ENCODE data around the gene SETBP1. TPM values are rescaled to one million over a fixed set of nuclear protein-coding genes. Genes with fewer than 3 reads are reported as not detected.
A peak's percentile ranks its signal among the peaks of the same experiment; 100 is the strongest.

SETBP1 gene
- total RNA-seq, 2 donors from 2014 or later: 17.3 to 20.1 TPM

DNA sequence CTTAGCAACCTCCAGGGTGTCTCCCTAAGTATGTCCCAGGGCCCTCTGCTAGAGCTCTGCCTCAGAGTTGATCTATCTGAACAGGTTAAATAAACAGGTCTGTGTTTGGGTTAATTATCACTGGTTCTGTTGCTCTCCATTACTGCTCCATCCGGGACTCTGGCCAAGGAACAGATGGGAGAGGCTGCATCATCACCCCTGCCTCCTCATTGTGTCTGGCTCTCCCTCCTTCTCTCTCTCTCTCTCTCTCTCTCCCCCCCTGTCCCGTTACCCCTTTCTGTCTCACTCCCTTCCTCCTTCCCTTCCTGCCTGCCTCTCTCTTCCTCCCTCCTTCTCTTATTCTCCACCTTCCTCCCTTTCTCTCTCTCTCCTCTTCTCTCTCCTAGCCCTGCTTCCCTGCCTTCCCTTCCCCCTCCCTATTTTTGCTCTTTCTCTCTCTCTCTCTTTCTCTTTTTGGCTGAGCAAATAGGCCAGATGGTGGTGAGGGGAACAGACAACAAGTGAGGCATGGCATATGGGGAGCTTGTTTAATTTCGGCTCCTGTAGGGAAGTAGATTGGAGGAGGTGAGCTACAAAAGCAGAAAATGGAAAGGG lies 62.1 kb downstream of the SETBP1 start:
- TF ChIP-seq, protein P1, sequence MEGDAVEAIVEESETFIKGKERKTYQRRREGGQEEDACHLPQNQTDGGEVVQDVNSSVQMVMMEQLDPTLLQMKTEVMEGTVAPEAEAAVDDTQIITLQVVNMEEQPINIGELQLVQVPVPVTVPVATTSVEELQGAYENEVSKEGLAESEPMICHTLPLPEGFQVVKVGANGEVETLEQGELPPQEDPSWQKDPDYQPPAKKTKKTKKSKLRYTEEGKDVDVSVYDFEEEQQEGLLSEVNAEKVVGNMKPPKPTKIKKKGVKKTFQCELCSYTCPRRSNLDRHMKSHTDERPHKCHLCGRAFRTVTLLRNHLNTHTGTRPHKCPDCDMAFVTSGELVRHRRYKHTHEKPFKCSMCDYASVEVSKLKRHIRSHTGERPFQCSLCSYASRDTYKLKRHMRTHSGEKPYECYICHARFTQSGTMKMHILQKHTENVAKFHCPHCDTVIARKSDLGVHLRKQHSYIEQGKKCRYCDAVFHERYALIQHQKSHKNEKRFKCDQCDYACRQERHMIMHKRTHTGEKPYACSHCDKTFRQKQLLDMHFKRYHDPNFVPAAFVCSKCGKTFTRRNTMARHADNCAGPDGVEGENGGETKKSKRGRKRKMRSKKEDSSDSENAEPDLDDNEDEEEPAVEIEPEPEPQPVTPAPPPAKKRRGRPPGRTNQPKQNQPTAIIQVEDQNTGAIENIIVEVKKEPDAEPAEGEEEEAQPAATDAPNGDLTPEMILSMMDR (conservative IDR thresholded peaks at IDR 0.05): no peak
- Histone ChIP-seq H3K4me3 (ENCODE audit: low read length) (no peak overlapping the region), H3K9me3 (ENCODE audit: control insufficient read depth, low read length) (no peaks in the 10 kb centered on the region), H3K27me3 (ENCODE audit: control insufficient read depth, insufficient read depth, low read length, poor library complexity, severe bottlenecking) (no peaks in the 10 kb centered on the region), H3K4me1 (ENCODE audit: control insufficient read depth, insufficient read depth, low read length) (peaks cover 7% of the 10 kb centered on the region), H3K27ac (ENCODE audit: low read depth, low read length) (peak overlapping the region; percentile 99), H3K36me3 (ENCODE audit: control insufficient read depth, insufficient read depth, low read length) (no peaks in the 10 kb centered on the region), H3K9ac (ENCODE audit: extremely low read depth, low read length, poor library complexity, severe bottlenecking) (no peak overlapping the region)
- Mint-ChIP-seq H3K27ac (no peak overlapping the region), H3K9me3 (no peaks in the 10 kb centered on the region), H3K27me3 (ENCODE audit: insufficient read depth) (peaks cover 7% of the 10 kb centered on the region), H3K4me3 (no peak overlapping the region), H3K4me1 (peaks cover 32% of the 10 kb centered on the region), H3K36me3 (ENCODE audit: low read depth) (peaks cover 5% of the 10 kb centered on the region)
- 60 to 89% methylated on average over 3 of the region's 3 CpGs for WGBS, 2 experiments (ENCODE audit: insufficient coverage in 1 of 2, insufficient read length in 1 of 2)
- no peak for DNase-seq

DNA sequence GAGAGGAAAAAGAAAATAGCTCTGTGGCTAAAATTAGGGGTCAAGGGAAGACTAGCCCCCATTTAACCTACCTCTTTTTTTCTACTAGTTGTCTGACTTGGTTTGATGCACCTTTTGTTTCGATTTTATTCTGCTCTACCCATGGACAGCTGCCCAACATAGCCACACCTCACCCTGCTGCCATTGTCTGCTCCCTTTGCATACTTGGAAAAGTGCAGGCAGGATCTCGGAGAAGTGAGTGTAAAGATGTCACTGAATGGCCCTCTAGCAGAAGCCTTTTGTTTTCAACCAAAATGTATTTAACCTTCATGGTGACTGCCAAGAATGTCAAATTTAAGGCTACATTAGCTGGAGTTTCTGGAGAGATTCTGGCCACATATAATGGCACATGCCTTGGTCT lies 62.9 kb downstream of the SETBP1 start:
- Histone ChIP-seq H3K4me1 (ENCODE audit: control insufficient read depth, insufficient read depth, low read length) (peaks cover 7% of the 10 kb centered on the region), H3K27me3 (ENCODE audit: control insufficient read depth, insufficient read depth, low read length, poor library complexity, severe bottlenecking) (no peaks in the 10 kb centered on the region), H3K27ac (ENCODE audit: low read depth, low read length) (peak overlapping the region; percentile 99), H3K4me3 (ENCODE audit: low read length) (no peak overlapping the region), H3K9ac (ENCODE audit: extremely low read depth, low read length, poor library complexity, severe bottlenecking) (no peak overlapping the region), H3K9me3 (ENCODE audit: control insufficient read depth, low read length) (no peaks in the 10 kb centered on the region), H3K36me3 (ENCODE audit: control insufficient read depth, insufficient read depth, low read length) (no peaks in the 10 kb centered on the region)
- peaks cover 8% of the 10 kb centered on the region for H3K27me3 Mint-ChIP-seq (ENCODE audit: insufficient read depth)
- H3K27ac Mint-ChIP-seq: no peak overlapping the region
- WGBS, 2 experiments (ENCODE audit: insufficient coverage in 1 of 2, insufficient read length in 1 of 2): 88 to 90% methylated on average over 1 to 2 of the region's 2 CpGs
- peaks cover 5% of the 10 kb centered on the region for H3K36me3 Mint-ChIP-seq (ENCODE audit: low read depth)
- TF ChIP-seq, protein P1 (conservative IDR thresholded peaks at IDR 0.05): no peak
- no peaks in the 10 kb centered on the region for H3K9me3 Mint-ChIP-seq
- peak overlapping the region; percentile 35 for H3K4me3 Mint-ChIP-seq
- peaks cover 33% of the 10 kb centered on the region for H3K4me1 Mint-ChIP-seq
- no peak for DNase-seq

DNA sequence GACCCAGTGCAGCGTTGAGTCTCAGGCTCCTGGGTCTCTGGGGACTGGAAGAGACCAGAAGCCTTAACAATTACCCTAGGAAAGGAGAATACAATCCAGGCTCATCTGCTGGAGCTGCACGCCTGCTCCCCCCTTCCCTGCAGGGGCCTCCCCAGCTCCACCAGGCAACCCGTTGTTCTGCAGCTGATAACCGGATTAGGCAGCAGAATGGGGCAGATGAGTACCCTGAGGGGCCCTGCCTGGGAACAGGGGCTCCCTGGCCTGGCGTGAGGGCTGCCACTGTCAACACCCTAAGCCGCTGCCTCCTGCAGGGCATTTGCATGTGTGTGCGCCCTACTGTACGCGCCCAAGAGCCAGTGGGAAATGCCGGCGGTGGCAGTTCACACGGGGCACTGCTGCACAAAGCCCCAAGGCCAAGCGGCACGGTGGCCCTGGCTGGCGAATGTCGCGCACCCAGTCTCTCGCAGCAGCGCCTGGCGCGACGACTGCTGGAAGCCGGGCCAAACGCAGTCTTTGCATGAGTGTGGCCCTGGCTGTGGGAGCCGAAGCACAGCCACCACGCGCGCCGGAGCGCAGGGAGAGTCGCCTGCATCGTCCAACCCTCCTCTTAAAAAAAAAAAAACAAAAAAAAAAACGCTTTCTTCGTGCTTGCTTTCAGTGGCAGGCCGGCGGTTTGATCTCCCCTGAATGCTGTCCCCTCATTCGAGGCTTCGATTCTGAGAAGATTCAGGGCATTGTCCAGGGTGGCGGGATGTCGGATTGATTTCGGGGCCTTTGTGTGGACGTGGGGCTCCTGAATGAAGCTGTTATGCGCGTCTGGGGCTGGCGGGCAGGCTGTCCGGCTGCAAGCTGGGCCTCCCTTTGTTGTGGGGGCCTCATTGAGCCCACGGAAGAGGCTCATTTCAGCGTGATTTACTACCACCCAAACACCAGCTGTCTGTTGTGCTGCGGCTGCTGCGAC lies 63.8 kb downstream of the SETBP1 start:
- H3K27ac Mint-ChIP-seq: no peak overlapping the region
- peaks cover 8% of the 10 kb centered on the region for H3K27me3 Mint-ChIP-seq (ENCODE audit: insufficient read depth)
- peaks cover 5% of the 10 kb centered on the region for H3K36me3 Mint-ChIP-seq (ENCODE audit: low read depth)
- H3K4me3 Mint-ChIP-seq: peak overlapping the region; percentile 35
- peaks cover 7% of the 10 kb centered on the region for H3K4me1 ChIP-seq (ENCODE audit: control insufficient read depth, insufficient read depth, low read length)
- TF ChIP-seq, protein P1 (conservative IDR thresholded peaks at IDR 0.05): peak; percentile 43
- no peak overlapping the region for H3K4me3 ChIP-seq (ENCODE audit: low read length)
- H3K27me3 ChIP-seq (ENCODE audit: control insufficient read depth, insufficient read depth, low read length, poor library complexity, severe bottlenecking): no peaks in the 10 kb centered on the region
- DNase-seq: peak; percentile 81
- no peaks in the 10 kb centered on the region for H3K36me3 ChIP-seq (ENCODE audit: control insufficient read depth, insufficient read depth, low read length)
- H3K4me1 Mint-ChIP-seq: peaks cover 33% of the 10 kb centered on the region
- no peaks in the 10 kb centered on the region for H3K9me3 Mint-ChIP-seq
- 84 to 90% methylated on average over 30 to 50 of the region's 50 CpGs for WGBS, 2 experiments (ENCODE audit: insufficient coverage in 1 of 2, insufficient read length in 1 of 2)
- peak overlapping the region; percentile 99 for H3K27ac ChIP-seq (ENCODE audit: low read depth, low read length)
- H3K9me3 ChIP-seq (ENCODE audit: control insufficient read depth, low read length): no peaks in the 10 kb centered on the region
- H3K9ac ChIP-seq (ENCODE audit: extremely low read depth, low read length, poor library complexity, severe bottlenecking): no peak overlapping the region

Data from endodermal cell (in vitro differentiated cells).